NCI-H1048 (cell line): ENCODE results near the gene MYO5A.

Source experiments
- DNase-seq: peaks from one replicate; lab custom pipeline; 2025; lab: John Stamatoyannopoulos, UW

Gene MYO5A

DNA sequence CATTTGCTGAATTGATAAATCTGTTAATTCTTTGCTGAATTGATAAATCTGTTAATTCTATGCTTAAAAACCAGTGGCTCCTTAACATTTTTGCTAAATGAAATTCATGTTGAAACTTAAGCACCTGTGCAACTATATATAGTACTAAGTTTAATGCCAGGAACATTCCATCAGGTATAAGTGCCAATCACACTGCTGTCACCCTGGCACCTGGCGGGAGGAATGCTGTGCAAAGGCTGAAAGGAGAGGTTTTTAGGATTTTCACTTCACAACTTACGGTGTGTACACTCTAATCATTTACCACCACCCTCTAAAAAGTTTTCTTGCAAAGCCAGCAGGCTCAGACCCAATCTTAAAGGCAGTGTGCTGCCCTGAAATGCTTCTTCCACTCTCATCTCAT, 199.5 kb downstream of the MYO5A start:
- DNase-seq = no peak

GRCh38 chr15:52328680-52329079, 200.0 kb downstream of the MYO5A start:
- no peak for DNase-seq

DNA sequence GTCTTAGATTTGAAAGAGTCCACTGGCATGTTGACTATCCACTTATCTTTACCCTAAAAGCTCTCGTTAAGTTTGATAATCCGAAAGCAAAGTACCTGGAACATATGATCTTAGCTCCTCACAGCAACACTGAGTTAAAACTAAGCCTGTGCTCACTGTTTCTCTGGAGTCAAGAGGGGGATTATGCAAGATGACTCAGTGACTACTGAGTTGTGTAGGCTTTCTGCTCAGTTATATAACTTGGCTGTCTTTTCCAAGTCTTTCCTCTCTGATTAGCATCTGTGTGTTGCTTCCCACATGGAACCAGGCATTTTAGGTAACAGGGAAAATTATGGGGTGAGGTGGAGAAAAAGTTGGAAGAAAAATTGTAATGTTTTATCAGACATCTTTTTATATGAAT, 201.9 kb downstream of the MYO5A start:
- no peak for DNase-seq

GRCh38 chr15:52324109-52324508, 204.6 kb downstream of the MYO5A start:
- DNase-seq = no peak

- DNase-seq = no peak
These were observed 209.8 kb downstream of the MYO5A start for GRCh38 chr15:52318729-52319500.

DNA sequence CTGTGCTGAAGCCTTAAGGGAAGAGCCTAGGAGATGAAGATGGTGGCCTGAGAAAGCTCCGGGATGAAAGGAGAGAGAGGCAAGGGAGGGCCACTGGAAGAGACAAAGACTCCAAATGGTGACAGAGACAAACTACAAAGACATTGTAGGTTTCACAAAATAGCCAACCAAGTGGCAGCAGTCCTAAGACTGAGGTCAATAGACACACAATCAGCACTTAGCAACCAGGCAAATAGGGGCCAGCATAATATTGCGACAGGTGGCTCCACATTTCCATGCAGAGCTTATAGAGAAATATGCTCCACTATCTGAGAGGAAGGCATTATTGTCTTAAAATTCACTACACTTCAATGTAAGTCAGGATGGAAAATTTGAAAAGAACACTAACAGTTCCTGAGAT, 211.0 kb downstream of the MYO5A start:
- DNase-seq = no peak

GRCh38 chr15:52317022-52317421, 211.7 kb downstream of the MYO5A start:
- no peak for DNase-seq

- no peak for DNase-seq
These were observed 219.5 kb downstream of the MYO5A start for GRCh38 chr15:52309154-52309548.

DNA sequence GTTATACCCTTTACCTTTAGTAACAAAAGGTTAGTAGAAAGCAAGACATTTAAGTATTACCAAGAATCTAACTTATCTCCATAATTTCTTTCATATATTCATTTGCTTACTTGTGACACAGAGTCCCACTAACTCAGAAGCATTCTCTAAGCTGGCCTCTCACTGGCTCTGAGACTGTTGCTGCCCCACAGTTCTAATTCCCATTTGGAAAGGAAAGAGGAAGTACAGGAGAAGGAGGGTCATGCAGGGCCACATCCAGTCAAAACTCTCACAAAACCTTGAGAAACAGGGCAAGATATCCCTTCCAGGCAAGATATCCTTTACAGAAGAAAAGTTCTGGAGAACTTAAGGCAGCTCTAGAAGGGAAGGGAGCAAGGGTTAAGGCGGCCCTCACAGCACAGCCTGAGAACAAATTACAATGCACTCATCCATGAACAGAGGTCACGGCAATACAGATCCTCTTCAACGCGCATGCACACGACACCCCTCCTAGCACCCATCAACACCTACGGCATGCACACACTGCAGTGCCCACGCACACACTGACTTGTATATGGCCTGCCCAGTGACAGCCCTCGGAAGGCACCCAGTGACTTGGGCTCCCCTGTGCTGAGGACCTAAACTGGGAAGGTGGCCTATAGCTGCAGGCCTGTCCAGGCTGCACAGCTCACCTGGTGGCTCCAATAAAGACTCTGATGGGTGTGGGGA, 220.1 kb downstream of the MYO5A start:
- DNase-seq = no peak

- DNase-seq = no peak
These were observed 220.8 kb downstream of the MYO5A start for GRCh38 chr15:52307847-52308246.

DNA sequence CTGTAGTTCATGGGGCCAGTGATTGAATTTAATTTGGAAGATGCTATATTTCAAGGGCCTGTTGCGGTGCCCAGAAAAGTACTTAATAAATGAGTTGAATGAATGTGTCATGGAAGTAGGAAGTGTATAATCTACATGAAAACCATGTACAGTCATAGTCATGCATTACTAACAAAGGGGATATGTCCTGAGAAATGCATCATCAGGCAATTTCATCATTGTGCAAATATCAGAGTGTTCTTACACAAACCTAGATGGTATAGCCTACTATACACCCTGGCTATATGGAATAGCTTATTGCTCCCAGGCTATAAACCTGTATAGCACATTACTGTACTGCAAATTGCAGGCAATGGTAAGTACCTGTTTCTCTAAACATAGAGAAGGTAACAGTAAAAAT, 222.4 kb downstream of the MYO5A start:
- DNase-seq = no peak

- DNase-seq = no peak
These were observed 225.4 kb downstream of the MYO5A start for GRCh38 chr15:52303093-52303772.

- DNase-seq = no peak
These were observed 227.3 kb downstream of the MYO5A start for GRCh38 chr15:52301265-52301847.

DNA sequence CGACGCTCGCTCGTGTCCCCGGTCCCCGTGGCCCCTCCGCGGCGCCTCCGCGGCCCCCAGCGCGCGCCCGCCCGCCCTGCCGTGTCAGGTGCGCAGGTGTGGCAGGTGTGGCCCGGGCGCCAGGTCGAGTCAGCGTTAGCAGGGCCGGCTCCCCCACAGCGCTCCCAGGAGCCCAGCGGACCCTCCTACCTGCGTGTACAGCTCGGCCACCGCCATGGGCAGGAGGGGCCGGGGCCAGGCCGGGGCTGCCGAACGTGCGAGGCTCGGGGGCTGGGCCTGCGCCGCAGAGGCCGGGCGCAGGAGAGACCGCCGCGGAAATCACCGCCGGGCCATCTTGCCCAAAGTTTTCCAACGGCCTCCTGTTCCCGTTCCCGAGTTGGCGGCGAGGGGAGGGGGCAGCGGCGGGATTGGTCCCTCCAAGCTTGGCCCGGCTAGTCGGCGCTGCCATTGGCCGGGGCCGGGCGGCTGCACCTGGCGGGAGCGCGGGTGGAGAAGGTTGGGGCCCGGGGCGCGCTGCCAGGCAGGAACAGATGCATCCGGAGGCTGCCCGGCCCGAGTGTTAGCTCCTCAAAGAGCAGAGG, 233.2 kb downstream of the MYO5A start, which contains the start of gene MYO5C:
TSS of gene MYO5C (minus strand) at position 384 of the 581 bp plus-strand sequence. CDS start at position 216, 168 bp downstream.
- peak; percentile 71 for DNase-seq

DNA sequence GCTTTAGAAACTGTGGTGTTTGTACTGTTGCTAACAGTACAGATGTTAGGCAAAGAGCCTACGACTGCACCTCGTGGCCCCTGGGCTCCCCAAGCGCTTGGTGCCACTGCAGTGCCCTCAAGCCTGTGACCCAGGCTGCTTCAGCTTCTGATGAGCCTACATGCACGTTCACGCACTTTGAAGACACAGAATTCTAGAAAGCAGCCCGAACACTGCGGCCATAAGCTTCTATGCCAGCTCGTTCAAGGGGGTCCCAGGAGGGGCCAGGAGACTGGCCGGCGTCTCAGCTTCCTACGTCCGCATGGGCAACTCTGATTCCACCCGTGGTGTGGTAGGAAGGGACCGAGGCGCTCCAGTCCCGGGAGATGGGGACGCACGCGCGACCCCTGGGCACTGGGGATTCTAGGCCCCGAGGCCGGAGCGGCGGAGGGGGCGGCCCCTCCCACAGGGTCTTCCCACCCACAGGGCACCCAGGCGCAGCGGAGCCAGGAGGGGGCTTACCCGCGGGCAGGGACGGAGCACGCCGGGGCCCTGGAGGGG, 233.7 kb downstream of the MYO5A start:
- DNase-seq = no peak

DNA sequence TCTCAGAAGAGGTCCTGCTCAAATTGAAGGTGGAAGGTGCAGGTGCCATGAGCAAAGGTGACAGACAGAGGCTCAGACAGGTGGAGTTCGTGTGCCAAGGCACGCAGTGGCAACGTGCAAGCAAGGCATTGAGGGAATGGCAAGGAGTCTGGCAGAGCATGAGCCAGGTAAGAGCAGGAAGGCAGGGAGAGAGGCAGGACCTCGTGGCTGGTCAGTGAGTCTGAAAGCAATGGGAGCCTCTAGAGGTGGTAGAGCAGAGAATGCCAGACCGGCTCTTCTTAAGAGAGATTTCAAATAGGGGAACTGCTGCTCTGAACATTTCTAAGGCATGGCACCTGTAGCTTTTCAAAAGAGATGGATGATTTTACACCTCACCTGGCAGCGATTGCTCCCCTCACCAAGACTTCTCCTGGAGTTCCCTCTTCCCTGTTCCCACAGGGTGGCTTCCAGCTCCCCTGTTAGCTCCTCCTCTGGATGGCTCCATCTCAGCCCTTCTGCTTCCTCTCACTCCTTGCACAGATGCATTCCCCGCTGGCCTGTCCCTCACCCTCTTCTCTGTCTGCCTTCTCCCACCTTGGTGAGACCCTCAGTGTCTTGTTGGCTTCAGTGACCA, 235.8 kb downstream of the MYO5A start:
- no peak for DNase-seq

DNA sequence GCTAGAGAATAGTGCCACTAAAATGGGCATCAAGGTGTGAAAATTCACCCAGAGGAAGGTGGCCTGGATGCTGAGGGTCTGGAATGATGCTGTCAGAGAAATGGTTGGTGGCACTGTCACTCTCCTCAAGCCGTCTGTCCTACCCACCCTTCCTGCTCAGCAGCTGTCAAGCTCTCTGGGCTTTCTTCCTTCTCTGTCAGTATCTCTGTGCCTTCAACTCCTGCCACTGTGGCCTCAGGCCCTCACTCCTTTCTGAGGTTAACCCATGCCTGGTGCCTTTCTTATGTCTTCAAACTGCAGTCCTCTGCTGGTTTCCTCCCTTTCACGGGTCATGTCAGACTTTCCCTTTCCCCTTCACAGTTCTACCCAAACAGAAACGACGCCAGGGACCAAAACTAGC, 237.5 kb downstream of the MYO5A start:
- DNase-seq = no peak

DNA sequence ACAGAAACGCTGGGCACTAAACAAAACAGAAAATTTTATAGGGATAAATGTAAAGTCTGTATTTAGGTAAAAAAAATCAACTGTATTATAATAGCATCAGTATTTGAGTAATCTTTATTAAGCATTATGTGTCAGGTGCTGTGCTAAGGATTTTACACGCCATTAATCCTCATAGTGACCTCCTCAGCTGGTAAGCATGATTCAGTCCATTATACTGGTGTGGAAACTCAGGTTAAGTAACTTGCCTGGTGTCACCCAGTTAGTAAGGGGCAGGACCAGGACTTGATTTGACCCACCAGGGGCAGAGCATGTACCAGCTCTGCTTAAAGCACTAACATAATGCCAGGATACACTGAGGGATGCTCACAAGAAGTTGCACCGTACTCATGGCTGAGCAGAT, 237.9 kb downstream of the MYO5A start:
- DNase-seq = no peak

DNA sequence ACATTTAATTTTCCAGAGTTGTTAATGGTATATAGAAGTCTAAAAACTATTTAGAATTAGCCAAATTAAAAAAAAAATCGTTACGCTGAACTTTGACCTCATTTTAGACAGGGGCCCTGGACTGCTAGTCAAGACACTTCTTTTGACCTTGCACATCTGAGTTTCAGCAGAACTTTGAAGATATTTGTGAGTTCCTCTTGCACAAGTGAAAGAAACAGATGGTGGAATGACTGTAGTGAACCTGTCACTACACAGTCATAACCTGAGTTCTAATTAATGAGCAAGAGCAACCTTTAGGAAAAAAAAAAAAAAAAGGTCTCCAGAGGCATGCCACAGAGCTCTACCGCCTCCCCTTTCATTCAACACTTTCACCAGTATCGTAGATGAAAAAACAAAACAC, 238.4 kb downstream of the MYO5A start:
- DNase-seq = no peak

- no peak for DNase-seq
These were observed 239.0 kb downstream of the MYO5A start for GRCh38 chr15:52289629-52290081.

DNA sequence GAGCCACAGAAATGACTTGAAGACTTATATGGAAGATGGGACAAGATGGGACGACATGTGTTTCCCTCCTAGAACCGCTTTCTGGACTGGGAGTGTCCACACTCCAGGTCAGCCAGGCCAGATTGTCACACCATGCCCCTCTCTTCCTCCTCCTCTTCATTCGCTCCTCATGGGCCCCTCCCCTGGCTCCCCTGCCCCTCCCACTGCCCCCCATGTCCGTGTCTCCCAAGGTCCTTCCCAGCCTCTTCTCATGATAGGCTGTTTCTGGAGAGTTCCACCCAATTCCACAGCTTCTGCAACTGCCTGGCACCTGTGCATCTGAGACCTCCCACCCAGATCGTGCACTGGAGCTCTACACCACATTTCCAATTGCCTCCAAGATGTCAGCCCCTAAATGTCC, 239.7 kb downstream of the MYO5A start:
- no peak for DNase-seq
